HG02678 (cell line): ENCODE results near the gene ZNF330.
"Not testable (repeated sequence)": the region's sequence is repeated elsewhere in the genome, so short reads cannot be mapped to it uniquely, and the experiment has no call there.

ENCODE experiments used
- ATAC-seq: cut with Tn5 transposase; IDR thresholded peaks from one replicate; pipeline ENCODE4 v1.9.1; 2021; ENCODE audit warnings: mild to moderate bottlenecking, moderate library complexity; ENCODE audit not compliant: unreplicated experiment

ZNF330 gene

GRCh38 chr4:141220691-141221659 lies at the start of gene ZNF330:
ZNF330 (plus strand) TSS chr4:141220895; CDS start chr4:141222372, 1,477 bp downstream.
- peak; percentile 87 for ATAC-seq

GRCh38 chr4:141174457-141174856 lies 46.2 kb upstream of the ZNF330 start:
- no peak for ATAC-seq

- no peak for ATAC-seq
These were observed 43.5 kb upstream of the ZNF330 start for GRCh38 chr4:141177171-141177570.

GRCh38 chr4:141179474-141180373 lies 41.0 kb upstream of the ZNF330 start:
- ATAC-seq = no peak

GRCh38 chr4:141180991-141181761 lies 39.5 kb upstream of the ZNF330 start:
- ATAC-seq = no peak

GRCh38 chr4:141183491-141183890 lies 37.2 kb upstream of the ZNF330 start:
- not testable (repeated sequence) for ATAC-seq

DNA sequence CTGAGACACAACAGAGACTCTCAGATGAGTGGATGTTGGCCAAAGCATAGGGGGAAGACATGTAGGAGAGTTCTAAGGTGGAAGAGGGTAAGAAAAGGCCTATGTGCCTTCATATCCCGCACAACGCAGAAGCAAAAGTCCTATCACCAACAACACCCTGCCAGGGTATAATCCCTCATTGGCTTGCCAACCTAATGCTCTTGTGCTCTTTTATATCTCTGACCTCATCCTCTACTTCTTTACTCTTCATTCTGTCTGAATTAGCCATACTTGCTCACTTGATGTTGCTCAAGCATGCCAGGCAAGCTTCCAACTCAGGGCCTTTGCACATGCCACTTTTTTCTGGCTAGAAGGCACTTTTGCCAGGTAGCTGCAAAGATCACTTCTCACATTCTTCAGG lies 28.1 kb upstream of the ZNF330 start:
- ATAC-seq = no peak

DNA sequence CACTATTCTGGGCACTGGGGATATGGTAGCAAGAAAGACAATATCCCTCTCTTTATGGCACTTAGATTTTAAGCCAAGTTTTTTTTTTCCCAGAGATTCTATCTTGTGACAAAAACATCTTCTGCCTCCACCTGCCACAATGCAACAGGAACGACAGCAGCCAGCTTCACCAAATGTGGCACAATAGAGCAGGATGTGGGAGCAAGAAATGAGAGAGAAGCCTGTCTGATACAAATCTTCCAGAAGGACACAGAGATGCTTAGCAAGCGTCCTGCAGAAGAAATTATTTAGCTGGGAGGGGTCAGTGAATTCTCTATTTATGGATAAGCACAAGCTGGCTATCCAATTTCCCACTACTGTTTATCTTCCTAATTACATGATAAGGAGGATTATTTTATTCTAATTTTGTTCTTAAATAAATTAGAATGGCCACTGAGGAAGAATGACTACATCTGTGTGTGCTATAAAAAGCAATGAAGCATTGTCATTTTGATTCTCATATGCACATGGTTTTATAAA lies 27.1 kb upstream of the ZNF330 start:
- no peak for ATAC-seq

DNA sequence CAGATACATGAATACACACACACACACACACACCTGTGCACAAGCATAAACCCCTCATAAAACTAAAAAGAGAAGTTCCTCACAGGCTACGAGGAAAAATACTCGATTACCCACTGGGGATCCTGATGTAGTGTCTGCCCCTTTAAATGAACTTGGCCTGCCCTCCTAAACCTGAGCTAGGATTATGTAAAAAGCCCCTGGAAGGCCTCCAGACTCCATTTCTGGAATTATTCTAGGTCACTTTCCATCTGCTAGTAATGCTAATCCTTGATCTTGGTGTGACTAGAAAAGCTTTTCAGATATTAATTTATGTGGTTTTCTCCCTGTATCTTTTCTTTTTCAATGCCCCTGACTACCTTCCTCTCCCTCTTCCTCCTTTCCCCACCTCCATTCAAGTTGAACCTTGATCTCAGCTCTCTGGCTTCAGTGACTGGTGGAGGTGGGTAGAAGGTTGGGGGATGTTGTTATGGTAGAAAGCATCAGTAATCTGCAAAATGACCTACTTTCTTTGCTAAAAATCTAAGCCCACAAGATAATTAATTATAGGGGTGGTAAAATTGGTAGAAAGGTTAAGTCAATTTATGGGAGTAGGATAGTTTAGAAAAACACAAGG lies 25.5 kb upstream of the ZNF330 start:
- ATAC-seq = no peak

DNA sequence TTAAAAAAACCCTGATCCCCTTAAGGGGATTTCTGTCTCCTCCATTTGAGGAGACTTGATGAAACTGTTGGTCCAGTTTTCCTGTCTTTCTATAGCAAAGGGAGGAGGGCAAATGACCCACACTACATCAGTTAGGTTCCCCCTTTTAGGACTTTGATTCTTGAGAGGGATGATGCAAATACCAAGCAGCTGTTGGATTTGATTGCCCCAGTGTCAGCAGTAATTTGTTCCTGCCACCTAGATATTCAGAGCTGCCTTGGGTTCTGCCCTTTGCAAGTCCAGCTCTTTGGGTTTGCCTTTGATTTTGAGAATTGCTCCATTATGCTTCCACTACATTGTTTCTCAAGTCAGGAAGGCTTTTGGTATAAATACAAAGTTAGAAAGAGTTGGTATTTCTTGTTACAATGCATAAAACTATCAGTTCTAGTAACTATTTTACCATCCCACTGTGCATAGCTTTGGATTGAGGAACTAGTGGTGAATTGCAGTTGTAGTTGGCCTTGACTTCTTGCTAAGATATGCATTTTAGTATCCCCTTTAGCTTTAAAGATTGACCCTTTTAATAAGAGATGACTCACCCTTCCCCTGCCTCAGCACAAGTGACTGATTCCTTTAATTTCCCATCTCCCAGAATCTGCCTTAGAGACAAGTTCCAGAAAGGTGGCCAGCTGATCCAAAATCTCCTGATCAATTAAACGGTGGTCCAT lies 24.3 kb upstream of the ZNF330 start:
- no peak for ATAC-seq

- no peak for ATAC-seq
These were observed 12.7 kb upstream of the ZNF330 start for GRCh38 chr4:141207961-141208360.

DNA sequence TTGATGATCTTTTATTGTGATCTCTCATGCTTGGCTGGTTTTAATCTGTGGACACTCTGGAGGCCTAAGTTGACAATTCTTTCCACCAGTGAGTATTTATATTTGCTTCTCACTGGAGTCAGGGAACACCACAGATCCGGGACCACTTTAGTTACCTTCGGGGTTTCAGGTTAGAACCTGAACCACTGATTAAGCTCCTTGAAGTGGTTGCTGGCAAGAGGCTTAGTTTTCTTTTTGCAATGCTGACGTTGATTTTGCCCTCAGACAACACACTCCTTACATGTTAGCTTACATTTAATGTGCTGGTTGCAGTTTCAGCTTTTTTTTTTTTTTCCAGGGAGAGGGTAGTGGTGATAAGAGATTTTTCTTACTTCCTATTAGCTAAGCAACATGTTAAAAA lies 10.5 kb upstream of the ZNF330 start:
- ATAC-seq = no peak

DNA sequence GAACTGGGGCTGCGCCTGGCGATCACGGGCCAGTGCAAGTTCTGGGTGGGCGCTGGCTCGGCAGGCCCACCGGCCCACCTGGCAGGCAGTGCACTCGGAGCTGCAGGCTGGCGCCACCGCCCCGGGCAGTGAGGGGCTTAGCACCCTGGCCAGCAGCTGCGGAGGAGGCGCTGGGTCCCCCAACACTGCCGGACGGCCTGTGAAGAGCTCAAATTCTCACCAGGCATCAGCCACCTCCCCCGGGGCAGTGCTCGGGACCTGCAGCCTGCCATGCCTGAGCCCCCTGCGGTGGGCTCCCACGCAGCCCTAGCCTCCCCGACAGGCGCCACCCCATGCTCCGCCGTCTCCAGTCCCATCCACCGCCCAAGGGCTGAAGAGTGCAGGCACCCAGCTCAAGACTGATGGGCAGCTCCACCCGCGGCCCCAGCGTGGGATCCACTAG lies 7.1 kb upstream of the ZNF330 start:
- no peak for ATAC-seq

DNA sequence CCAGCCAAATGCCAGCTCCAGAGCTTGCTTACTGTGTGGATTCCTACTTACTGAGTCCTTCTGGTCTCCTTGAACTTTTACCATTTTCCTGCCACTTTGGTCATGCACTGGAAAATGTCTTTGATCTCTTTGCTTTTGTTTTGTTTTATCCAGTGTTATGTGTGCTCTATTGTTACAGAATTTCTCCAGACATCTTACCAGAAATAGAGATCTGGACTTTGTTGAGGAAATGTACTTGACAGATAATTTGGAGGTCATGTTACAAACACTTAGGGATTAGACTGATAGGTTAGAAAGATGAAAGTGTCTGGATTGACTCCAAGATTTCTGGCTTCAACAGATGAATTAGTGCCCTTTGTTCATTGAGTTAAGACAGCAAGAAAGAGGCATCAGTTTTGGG lies 5.7 kb upstream of the ZNF330 start:
- ATAC-seq = no peak

DNA sequence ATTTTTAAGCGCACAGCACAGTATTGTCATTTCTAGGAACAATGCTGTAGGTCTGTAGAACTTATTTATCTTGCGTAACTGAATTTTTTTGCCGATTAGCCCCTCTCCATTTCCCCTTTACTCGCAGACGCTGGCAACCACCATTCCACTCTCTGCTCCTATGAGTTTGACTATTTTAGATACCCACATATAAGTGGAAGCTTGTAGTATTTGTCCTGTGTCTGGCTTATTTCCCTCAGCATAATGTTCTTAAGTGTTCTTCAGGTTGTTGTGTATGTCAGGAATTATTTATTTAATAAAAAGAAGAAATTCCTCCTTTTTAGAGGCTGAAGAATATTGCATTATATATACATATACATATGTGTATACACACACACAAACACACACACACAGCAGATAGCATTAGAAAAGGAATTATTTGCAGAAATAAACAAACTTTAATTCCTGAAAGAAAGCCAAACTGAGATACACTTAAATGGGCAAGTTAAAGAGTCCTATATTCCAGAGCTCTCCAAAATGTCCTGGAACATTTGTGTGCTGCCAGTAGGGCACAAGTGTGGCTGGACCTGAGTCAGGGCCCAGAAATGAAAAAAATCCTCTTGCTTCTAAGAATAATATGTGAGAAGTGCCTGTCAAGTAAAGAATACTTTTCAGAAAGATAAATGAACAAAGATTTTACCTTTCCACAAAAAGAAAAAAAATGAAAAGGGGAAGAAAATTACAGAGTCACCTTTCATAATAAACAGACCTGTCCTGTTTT lies 4.5 kb upstream of the ZNF330 start:
- no peak for ATAC-seq

DNA sequence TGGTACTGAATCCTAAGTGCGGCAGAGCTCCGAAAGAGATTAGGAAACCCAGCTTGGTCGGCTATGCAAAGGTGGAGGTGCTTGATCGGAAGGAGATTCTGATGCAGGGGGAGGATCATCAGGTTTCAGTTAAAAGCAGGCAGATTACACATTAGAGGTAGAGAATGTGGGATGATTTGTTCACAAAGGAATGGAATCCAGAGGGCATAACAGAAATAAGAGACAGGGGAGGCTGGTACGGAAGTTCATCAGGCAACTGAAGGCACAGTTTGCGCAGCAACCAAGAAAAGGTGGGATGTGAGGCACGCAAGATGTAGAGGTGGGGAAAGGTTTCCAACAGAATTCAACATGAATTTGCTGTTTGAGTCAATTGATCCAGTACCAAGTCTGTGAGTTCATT lies 424 bp upstream of the ZNF330 start:
- peak; percentile 15 for ATAC-seq

DNA sequence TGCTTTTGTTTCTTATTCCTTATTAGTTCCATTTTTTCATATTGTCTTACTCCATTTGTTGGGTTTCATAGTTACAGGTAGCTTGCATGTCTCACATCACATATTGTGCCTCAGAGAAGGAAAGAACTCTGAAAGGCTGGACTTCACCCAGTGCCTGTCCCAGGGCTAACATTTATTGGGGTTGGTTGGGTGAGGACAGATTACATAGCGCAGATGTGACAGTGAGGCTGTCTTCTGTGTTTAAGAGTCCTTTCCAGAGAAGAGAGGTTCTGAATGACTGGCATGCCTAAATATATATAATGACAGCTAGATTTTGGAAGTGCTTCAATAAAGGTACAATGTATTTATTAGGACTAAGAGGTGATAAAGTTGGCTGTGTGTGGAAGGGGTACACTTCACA lies 2.7 kb downstream of the ZNF330 start:
- no peak for ATAC-seq

DNA sequence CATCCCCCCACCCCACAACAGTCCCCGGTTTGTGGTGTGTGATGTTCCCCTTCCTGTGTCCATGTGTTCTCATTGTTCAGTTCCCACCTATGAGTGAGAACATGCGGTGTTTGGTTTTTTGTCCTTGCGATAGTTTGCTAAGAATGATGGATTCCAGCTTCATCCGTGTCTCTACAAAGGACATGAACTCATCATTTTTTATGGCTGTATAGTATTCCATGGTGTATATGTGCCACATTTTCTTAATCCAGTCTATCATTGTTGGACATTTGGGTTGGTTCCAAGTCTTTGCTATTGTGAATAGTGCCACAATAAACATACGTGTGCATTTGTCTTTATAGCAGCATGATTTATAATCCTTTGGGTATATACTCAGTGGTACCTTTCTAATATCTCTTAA lies 6.6 kb downstream of the ZNF330 start:
- ATAC-seq = not testable (repeated sequence)
